Thyroid gland (tissue), 4 donors: ENCODE results near the gene POLK.

ENCODE experiments used
- POLR2A ChIP-seq, 2 donors: fragments of 450-650 bp; IDR thresholded peaks; one replicate each; pipeline ENCODE4 v1.6.1; 2017; ENCODE audit warnings: antibody characterized with exemption in 2 of 2, mild to moderate bottlenecking in 2 of 2, moderate library complexity in 1 of 2
- TF ChIP-seq, protein P1 (sequence below), 6 experiments: fragments of 200-600 bp in 3 of 6; fragments of 450-650 bp in 3 of 6; sonication (generic) in 3 of 6; IDR thresholded peaks; one replicate each; pipeline ENCODE4 v1.5.1; 2016 to 2019; ENCODE audit warnings: antibody characterized with exemption in 6 of 6, mild to moderate bottlenecking in 2 of 6, inconsistent platforms in 1 of 6, moderate library complexity in 1 of 6

DNA sequence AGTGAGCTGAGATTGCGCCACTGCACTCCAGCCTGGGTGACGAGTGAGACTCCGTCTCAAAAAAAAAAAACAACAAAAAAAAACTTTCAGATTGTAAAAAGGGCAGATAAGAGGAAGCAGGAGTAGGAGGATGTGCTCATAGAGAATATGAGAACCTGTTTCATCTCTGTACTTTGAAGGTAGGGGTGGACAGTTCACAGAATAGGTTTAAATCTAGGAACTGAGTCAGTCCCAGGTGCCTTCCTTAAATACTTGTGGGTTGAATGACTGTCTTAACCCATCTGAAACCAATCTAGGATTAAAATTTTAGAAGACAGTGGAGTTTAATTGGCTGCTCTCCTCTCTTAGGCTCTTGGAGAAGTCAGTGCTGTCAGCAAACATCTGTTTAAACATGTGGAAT lies 12.4 kb downstream of the POLK start:
- TF ChIP-seq, protein P1, sequence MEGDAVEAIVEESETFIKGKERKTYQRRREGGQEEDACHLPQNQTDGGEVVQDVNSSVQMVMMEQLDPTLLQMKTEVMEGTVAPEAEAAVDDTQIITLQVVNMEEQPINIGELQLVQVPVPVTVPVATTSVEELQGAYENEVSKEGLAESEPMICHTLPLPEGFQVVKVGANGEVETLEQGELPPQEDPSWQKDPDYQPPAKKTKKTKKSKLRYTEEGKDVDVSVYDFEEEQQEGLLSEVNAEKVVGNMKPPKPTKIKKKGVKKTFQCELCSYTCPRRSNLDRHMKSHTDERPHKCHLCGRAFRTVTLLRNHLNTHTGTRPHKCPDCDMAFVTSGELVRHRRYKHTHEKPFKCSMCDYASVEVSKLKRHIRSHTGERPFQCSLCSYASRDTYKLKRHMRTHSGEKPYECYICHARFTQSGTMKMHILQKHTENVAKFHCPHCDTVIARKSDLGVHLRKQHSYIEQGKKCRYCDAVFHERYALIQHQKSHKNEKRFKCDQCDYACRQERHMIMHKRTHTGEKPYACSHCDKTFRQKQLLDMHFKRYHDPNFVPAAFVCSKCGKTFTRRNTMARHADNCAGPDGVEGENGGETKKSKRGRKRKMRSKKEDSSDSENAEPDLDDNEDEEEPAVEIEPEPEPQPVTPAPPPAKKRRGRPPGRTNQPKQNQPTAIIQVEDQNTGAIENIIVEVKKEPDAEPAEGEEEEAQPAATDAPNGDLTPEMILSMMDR (IDR thresholded peaks at IDR 0.05), result no peak
- no peak for TF ChIP-seq POLR2A (IDR thresholded peaks at IDR 0.05)
